Panc1 (cell line): Measurements from ENCODE around the gene PSMF1.

Source experiments
- POLR2AphosphoS5 ChIP-seq: IDR thresholded peaks from 2 replicates; pipeline ENCODE4 v1.6.1; 2012; ENCODE audit warnings: mild to moderate bottlenecking, low read depth, low read length, moderate library complexity
- REST ChIP-seq, 2 experiments: IDR thresholded peaks; 2 replicates each; pipeline ENCODE4 v1.6.1; 2011 to 2012; ENCODE audit warnings: low read depth in 2 of 2, control low read depth in 1 of 2, low read length in 1 of 2, mild to moderate bottlenecking in 1 of 2, moderate library complexity in 1 of 2; ENCODE audit not compliant: insufficient read depth in 1 of 2
- SIN3A ChIP-seq: IDR thresholded peaks from 2 replicates; pipeline ENCODE4 v1.6.1; 2012; ENCODE audit warnings: low read depth, mild to moderate bottlenecking, low read length, moderate library complexity, borderline replicate concordance; ENCODE audit not compliant: insufficient read depth
- TCF7L2 ChIP-seq: IDR thresholded peaks from 2 replicates; pipeline ENCODE4 v1.6.1; 2011; ENCODE audit warnings: mild to moderate bottlenecking, low read depth, low read length, inconsistent platforms
- TF ChIP-seq, protein P1 (sequence below): fragments of 450-650 bp; IDR thresholded peaks from 2 replicates; pipeline ENCODE4 v1.5.1; 2017; ENCODE audit warnings: mild to moderate bottlenecking

- TF ChIP-seq, protein P1, sequence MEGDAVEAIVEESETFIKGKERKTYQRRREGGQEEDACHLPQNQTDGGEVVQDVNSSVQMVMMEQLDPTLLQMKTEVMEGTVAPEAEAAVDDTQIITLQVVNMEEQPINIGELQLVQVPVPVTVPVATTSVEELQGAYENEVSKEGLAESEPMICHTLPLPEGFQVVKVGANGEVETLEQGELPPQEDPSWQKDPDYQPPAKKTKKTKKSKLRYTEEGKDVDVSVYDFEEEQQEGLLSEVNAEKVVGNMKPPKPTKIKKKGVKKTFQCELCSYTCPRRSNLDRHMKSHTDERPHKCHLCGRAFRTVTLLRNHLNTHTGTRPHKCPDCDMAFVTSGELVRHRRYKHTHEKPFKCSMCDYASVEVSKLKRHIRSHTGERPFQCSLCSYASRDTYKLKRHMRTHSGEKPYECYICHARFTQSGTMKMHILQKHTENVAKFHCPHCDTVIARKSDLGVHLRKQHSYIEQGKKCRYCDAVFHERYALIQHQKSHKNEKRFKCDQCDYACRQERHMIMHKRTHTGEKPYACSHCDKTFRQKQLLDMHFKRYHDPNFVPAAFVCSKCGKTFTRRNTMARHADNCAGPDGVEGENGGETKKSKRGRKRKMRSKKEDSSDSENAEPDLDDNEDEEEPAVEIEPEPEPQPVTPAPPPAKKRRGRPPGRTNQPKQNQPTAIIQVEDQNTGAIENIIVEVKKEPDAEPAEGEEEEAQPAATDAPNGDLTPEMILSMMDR, result no peak
- no peak for TF ChIP-seq POLR2AphosphoS5
- TF ChIP-seq REST (IDR thresholded peaks at IDR 0.05; ENCODE audit: insufficient read depth in 1 of 2, low read depth in 2 of 2, low read length in 1 of 2), result no peak
- no peak for TF ChIP-seq TCF7L2
- TF ChIP-seq SIN3A, result no peak
Observed at GRCh38 chr20:1183153-1183552, 64.8 kb downstream of the PSMF1 start.
